Vagina (tissue), 2 donors: ENCODE data around the gene ZNF578.

Source experiments
- CTCF ChIP-seq, 3 experiments: fragments of 450-650 bp in 2 of 3; fragments of 200-600 bp in 1 of 3; sonication (generic) in 1 of 3; IDR thresholded peaks; one replicate each; pipeline ENCODE4 v1.5.1; 2017 to 2019; ENCODE audit warnings: antibody characterized with exemption in 3 of 3, mild to moderate bottlenecking in 2 of 3, moderate library complexity in 2 of 3
- POLR2A ChIP-seq, 2 donors: fragments of 450-650 bp; IDR thresholded peaks; one replicate each; pipeline ENCODE4 v1.6.1; 2017; ENCODE audit warnings: antibody characterized with exemption in 2 of 2, mild to moderate bottlenecking in 2 of 2, moderate library complexity in 2 of 2
- POLR2AphosphoS5 ChIP-seq, 2 donors: sonication (generic); formaldehyde crosslinking; IDR thresholded peaks; one replicate each; pipeline ENCODE4 v1.9.0; 2017; ENCODE audit warnings: antibody characterized with exemption in 2 of 2, mild to moderate bottlenecking in 2 of 2, low read depth in 1 of 2; ENCODE audit not compliant: insufficient read depth in 1 of 2

DNA sequence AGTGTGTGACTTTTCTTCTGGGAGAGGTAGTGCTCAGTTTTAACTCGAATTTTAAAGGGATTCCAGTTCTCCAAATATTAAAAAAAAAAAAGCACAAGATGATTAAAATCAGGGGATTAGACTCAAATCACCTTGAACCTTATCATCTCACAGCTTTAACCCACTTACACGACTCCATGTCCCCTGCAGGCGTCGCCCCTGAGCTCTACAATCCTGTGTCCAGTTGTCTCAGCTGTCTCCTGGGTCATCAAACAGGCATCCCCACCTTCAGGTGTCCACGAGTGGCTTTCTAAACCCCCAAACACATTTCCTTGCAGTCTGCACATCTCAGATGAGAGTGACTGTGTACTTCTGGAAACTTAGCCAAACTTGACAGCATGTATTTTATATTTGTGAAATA is 88.3 kb downstream of the ZNF578 start:
- no peak for TF ChIP-seq CTCF (IDR thresholded peaks at IDR 0.05)
- TF ChIP-seq POLR2A (IDR thresholded peaks at IDR 0.05) = no peak
- no peak for TF ChIP-seq POLR2AphosphoS5 (IDR thresholded peaks at IDR 0.05; ENCODE audit: insufficient read depth in 1 of 2, low read depth in 1 of 2)
